Occipital lobe (tissue), 2 donors: ENCODE measurements around the gene NAGPA. TPM values are rescaled to one million over a fixed set of nuclear protein-coding genes. Genes with fewer than 3 reads are reported as not detected.

Experiments
- DNase-seq: peaks from one replicate; lab custom pipeline; 2025; lab: John Stamatoyannopoulos, UW
- total RNA-seq: library from RNA; depleted of rRNA; stranded (reverse); fragments of >200 nt; gene quantifications from one replicate; pipeline ENCODE4 v1.2.3, GENCODE V29; 2014

The NAGPA gene
- total RNA-seq, 1 donor from 2014 or later, result 12.5 TPM

GRCh38 chr16:5030251-5030870, 3.4 kb downstream of the NAGPA start:
- no peak for DNase-seq

- DNase-seq, result peak; percentile 57
Observed at GRCh38 chr16:5028950-5029475, 4.7 kb downstream of the NAGPA start.

- DNase-seq, result no peak
Observed at GRCh38 chr16:5027575-5028235, 6.0 kb downstream of the NAGPA start.

- no peak for DNase-seq
Observed at GRCh38 chr16:5027086-5027485, 6.6 kb downstream of the NAGPA start.

- DNase-seq, result no peak
Observed at GRCh38 chr16:5026664-5027063, 7.1 kb downstream of the NAGPA start.

GRCh38 chr16:5025171-5025632, 8.5 kb downstream of the NAGPA start:
- DNase-seq, result no peak

GRCh38 chr16:5024632-5025031, 9.1 kb downstream of the NAGPA start:
- no peak for DNase-seq

GRCh38 chr16:5022521-5022920, 11.2 kb downstream of the NAGPA start:
- DNase-seq, result no peak

GRCh38 chr16:5020551-5020950, 13.2 kb downstream of the NAGPA start:
- DNase-seq, result peak; percentile 76

- DNase-seq, result no peak
Observed at GRCh38 chr16:5019775-5020174, 14.0 kb downstream of the NAGPA start.

GRCh38 chr16:5018793-5019192, 14.9 kb downstream of the NAGPA start:
- no peak for DNase-seq

GRCh38 chr16:5017678-5017969, 16.1 kb downstream of the NAGPA start:
- no peak for DNase-seq

GRCh38 chr16:5016967-5017677, 16.6 kb downstream of the NAGPA start:
- no peak for DNase-seq

GRCh38 chr16:5015887-5016286, 17.8 kb downstream of the NAGPA start:
- no peak for DNase-seq

GRCh38 chr16:5015351-5015750, 18.4 kb downstream of the NAGPA start:
- DNase-seq, result no peak

- DNase-seq, result no peak
Observed at GRCh38 chr16:5012887-5013286, 20.8 kb downstream of the NAGPA start.

- DNase-seq, result no peak
Observed at GRCh38 chr16:5011637-5012036, 22.1 kb downstream of the NAGPA start.

GRCh38 chr16:5010576-5011329, 23.0 kb downstream of the NAGPA start:
- DNase-seq, result no peak

GRCh38 chr16:5008311-5008731, 25.4 kb downstream of the NAGPA start:
- DNase-seq, result no peak

GRCh38 chr16:5007256-5007655, 26.5 kb downstream of the NAGPA start:
- DNase-seq, result no peak

- DNase-seq, result no peak
Observed at GRCh38 chr16:5006348-5007193, 27.2 kb downstream of the NAGPA start.
